HG03521 (cell line): ENCODE results near the gene HAT1.
"Not testable (repeated sequence)": the region's sequence is repeated elsewhere in the genome, so short reads cannot be mapped to it uniquely, and the experiment has no call there.

Experiments used
- ATAC-seq: cut with Tn5 transposase; IDR thresholded peaks from one replicate; pipeline ENCODE4 v1.9.1; 2021; ENCODE audit warnings: mild to moderate bottlenecking, moderate library complexity; ENCODE audit not compliant: unreplicated experiment

Gene HAT1

GRCh38 chr2:171966688-171967087 is 44.4 kb downstream of the HAT1 start:
- no peak for ATAC-seq

- ATAC-seq: no peak
These were observed 46.2 kb downstream of the HAT1 start for GRCh38 chr2:171968509-171968908.

GRCh38 chr2:171972329-171972982 is 50.2 kb downstream of the HAT1 start:
- ATAC-seq: no peak

GRCh38 chr2:171979103-171979502 is 56.8 kb downstream of the HAT1 start:
- ATAC-seq: no peak

- not testable (repeated sequence) for ATAC-seq
These were observed 61.7 kb downstream of the HAT1 start for GRCh38 chr2:171983924-171984323.

- no peak for ATAC-seq
These were observed 62.8 kb downstream of the HAT1 start for GRCh38 chr2:171985076-171985475.

- ATAC-seq: no peak
These were observed 64.5 kb downstream of the HAT1 start for GRCh38 chr2:171986778-171987177.

GRCh38 chr2:171991027-171991426 is 68.8 kb downstream of the HAT1 start:
- no peak for ATAC-seq

GRCh38 chr2:171995586-171995985 is 73.3 kb downstream of the HAT1 start:
- ATAC-seq: no peak

- no peak for ATAC-seq
These were observed 73.8 kb downstream of the HAT1 start for GRCh38 chr2:171996021-171996420.

- not testable (repeated sequence) for ATAC-seq
These were observed 74.8 kb downstream of the HAT1 start for GRCh38 chr2:171997031-171997430.

GRCh38 chr2:171999161-171999560 is 76.9 kb downstream of the HAT1 start:
- ATAC-seq: no peak

GRCh38 chr2:171999604-172000469 is 77.6 kb downstream of the HAT1 start, which contains the start of gene METAP1D:
Gene METAP1D (plus strand): TSS chr2:171999953. CDS start chr2:171999970, 17 bp downstream.
- ATAC-seq: peak; percentile 95

- ATAC-seq: no peak
These were observed 78.6 kb downstream of the HAT1 start for GRCh38 chr2:172000696-172001361.

- ATAC-seq: no peak
These were observed 85.1 kb downstream of the HAT1 start for GRCh38 chr2:172007372-172007771.

- ATAC-seq: no peak
These were observed 87.6 kb downstream of the HAT1 start for GRCh38 chr2:172009823-172010222.

- no peak for ATAC-seq
These were observed 89.7 kb downstream of the HAT1 start for GRCh38 chr2:172011812-172012575.

- ATAC-seq: no peak
These were observed 90.6 kb downstream of the HAT1 start for GRCh38 chr2:172012677-172013391.

GRCh38 chr2:172013396-172013795 is 91.1 kb downstream of the HAT1 start:
- ATAC-seq: no peak
